Embryonic facial prominence (tissue), 1 donor: ENCODE data around the gene TSPY8.
"Not testable (repeated sequence)": the region's sequence is repeated elsewhere in the genome, so short reads cannot be mapped to it uniquely, and the experiment has no call there.

Experiments
- DNase-seq: peaks from one replicate; pipeline ENCODE4 v3.0.0-alpha.2; 2016; ENCODE audit errors: extremely low spot score

Gene TSPY8, protein sequence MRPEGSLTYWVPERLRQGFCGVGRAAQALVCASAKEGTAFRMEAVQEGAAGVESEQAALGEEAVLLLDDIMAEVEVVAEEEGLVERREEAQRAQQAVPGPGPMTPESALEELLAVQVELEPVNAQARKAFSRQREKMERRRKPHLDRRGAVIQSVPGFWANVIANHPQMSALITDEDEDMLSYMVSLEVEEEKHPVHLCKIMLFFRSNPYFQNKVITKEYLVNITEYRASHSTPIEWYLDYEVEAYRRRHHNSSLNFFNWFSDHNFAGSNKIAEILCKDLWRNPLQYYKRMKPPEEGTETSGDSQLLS

DNA sequence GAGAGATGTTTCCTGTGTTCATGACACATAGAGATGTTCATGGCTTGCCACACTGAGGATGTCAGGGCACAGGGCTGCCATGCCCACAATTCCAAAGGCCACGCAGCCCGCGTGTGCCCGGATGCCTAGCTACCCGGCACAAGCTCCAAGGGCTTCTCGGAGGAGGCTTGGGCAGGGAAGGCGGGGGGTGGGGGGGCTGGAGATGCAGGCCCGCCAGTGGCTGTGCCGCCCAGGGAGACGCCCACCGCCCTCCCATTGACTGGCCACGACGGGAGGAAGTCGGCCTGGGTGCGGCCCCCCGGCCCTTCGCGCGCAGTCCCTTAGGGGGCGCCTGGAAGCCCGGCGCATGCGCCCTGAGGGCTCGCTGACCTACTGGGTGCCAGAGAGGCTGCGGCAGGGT, at the start of gene TSPY8:
TSS of gene TSPY8 (plus strand) at position 301 of the 400 bp plus-strand sequence. CDS start at position 347, 46 bp downstream.
- DNase-seq, result not testable (repeated sequence)

DNA sequence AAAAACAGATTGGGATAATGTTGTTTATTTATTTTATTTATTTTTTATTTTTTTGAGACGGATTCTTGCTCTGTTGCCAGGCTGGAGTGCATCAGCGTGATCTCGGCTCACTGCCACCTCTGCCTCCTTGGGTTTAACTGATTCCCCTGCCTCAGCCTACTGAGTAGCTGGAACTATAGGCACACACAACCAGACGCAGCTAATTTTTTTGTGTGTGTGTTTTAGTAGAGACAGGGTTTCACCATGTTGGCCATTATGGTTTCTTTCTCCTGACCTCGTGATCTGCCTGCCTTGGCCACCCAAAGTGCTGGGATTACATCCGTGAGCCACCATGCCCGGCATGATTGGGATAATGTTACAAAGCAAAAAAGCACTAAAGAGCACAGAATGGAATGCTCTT, 36.6 kb upstream of the TSPY8 start:
- no peak for DNase-seq

DNA sequence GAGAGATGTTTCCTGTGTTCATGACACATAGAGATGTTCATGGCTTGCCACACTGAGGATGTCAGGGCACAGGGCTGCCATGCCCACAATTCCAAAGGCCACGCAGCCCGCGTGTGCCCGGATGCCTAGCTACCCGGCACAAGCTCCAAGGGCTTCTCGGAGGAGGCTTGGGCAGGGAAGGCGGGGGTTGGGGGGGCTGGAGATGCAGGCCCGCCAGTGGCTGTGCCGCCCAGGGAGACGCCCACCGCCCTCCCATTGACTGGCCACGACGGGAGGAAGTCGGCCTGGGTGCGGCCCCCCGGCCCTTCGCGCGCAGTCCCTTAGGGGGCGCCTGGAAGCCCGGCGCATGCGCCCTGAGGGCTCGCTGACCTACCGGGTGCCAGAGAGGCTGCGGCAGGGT, 20.4 kb upstream of the TSPY8 start, which contains the start of gene TSPY4:
TSS of gene TSPY4 (plus strand) at position 301 of the 400 bp plus-strand sequence. CDS start at position 347, 46 bp downstream.
- DNase-seq, result not testable (repeated sequence)

DNA sequence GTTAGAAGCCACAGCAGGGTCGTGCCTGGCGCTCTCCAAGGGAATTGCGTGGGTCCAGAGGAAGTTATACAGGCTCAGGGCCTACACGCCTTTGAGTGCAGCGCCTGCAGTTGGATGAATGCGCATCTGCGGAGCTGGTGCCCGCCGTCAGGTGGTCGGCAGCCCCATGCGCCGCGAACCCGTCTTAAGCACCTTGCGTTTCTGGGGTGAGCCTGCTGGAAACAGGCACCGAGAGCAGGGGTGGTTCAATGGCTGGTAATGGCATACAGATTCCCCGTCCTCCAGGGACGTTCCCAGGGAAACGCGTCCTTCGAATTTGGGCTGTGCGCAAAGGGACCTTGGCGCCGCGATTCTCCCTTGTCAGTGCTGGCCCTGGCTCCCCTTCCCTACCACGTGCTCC, 38.9 kb downstream of the TSPY8 start:
- DNase-seq, result not testable (repeated sequence)

DNA sequence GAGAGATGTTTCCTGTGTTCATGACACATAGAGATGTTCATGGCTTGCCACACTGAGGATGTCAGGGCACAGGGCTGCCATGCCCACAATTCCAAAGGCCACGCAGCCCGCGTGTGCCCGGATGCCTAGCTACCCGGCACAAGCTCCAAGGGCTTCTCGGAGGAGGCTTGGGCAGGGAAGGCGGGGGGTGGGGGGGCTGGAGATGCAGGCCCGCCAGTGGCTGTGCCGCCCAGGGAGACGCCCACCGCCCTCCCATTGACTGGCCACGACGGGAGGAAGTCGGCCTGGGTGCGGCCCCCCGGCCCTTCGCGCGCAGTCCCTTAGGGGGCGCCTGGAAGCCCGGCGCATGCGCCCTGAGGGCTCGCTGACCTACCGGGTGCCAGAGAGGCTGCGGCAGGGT, 40.5 kb downstream of the TSPY8 start, which contains the start of gene TSPY3:
TSS of gene TSPY3 (plus strand) at position 301 of the 400 bp plus-strand sequence. CDS start at position 347, 46 bp downstream.
- not testable (repeated sequence) for DNase-seq
